Measurements from ENCODE around the gene ERN2.

DNA sequence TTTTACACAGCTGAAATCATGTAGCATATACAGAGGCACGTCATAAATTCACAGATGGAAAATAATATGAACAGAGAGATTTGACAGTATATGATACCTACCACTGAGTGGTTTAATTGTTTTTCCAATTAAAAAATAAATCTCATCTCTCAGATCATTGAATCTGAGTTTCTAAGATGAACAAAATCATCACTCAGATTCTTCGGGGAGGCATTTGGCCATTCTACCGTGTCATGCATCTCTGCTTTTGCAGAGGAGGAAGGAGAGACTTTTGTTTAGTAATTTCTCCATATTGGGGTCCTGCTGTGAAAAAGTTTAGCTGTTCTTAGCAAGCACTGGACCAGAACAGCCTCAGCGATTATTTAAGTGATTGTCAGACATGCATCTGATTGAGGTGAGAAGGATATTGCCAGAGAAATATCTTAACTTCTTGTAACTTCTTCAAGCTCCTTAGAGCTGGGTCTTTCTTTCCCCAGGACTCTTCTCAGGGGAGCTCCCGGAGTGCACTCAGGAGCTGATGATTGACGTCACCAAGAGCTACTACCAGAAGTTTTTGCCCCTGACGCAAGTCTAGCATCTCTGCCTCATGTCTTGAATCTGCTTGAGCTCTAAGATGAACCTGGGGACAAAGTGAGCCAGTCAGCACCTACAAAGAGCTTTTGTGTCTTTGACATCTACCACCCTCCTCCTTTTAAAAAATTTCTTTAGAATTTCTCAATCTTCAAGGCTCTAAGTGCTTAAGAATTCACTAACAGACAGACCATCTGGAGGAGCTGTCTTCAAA is 46.3 kb downstream of the ERN2 start:
- TF ChIP-seq, protein P1, sequence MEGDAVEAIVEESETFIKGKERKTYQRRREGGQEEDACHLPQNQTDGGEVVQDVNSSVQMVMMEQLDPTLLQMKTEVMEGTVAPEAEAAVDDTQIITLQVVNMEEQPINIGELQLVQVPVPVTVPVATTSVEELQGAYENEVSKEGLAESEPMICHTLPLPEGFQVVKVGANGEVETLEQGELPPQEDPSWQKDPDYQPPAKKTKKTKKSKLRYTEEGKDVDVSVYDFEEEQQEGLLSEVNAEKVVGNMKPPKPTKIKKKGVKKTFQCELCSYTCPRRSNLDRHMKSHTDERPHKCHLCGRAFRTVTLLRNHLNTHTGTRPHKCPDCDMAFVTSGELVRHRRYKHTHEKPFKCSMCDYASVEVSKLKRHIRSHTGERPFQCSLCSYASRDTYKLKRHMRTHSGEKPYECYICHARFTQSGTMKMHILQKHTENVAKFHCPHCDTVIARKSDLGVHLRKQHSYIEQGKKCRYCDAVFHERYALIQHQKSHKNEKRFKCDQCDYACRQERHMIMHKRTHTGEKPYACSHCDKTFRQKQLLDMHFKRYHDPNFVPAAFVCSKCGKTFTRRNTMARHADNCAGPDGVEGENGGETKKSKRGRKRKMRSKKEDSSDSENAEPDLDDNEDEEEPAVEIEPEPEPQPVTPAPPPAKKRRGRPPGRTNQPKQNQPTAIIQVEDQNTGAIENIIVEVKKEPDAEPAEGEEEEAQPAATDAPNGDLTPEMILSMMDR (IDR thresholded peaks at IDR 0.05), result no peak
- TF ChIP-seq POLR2A (IDR thresholded peaks at IDR 0.05), result no peak

Data from adrenal gland (tissue), 5 donors.